ENCODE data around the gene PLCD4.

- TF ChIP-seq POLR2A (IDR thresholded peaks at IDR 0.05; ENCODE audit: low read depth, low read length): no peak
- TF ChIP-seq TAF1 (IDR thresholded peaks at IDR 0.05; ENCODE audit: borderline replicate concordance, low read depth, low read length): no peak
- no peak for TF ChIP-seq POLR2AphosphoS5 (IDR thresholded peaks at IDR 0.05; ENCODE audit: low read depth, low read length)
These were observed 48.7 kb upstream of the PLCD4 start for GRCh38 chr2:218558986-218559385.

Measured in GM12892 (cell line).